HEK293 (cell line): Measurements from ENCODE around the gene PIK3R1.
A peak's percentile ranks its signal among the peaks of the same experiment; 100 is the strongest.

Experiments used
- CTCF ChIA-PET: fragments of 350-600 bp; formaldehyde crosslinking; extraction: SDS; loops from one replicate; lab custom pipeline; 2021; ENCODE audit warnings: antibody characterized with exemption; lab: Yijun Ruan, JAX
- POLR2A ChIA-PET: fragments of 300-600 bp; formaldehyde crosslinking; extraction: SDS; loops from one replicate; lab custom pipeline; 2020; ENCODE audit warnings: antibody characterized with exemption, inconsistent platforms; lab: Yijun Ruan, JAX
- H3K27ac ChIP-seq: fragments of 200-500 bp; sonication (Bioruptor generic); 2 replicates; pipeline ENCODE4 v1.5.1; 2014; ENCODE audit warnings: low read depth, low read length, control low read depth, inconsistent platforms; ENCODE audit errors: extremely low read depth
- H3K36me3 ChIP-seq, 2 experiments: fragments of 200-500 bp in 1 of 2; sonication (Bioruptor generic) in 1 of 2; 1 replicate in 1 of 2; 2 replicates in 1 of 2; pipeline ENCODE4 v1.5.1; 2014 to 2017; ENCODE audit warnings: inconsistent platforms in 2 of 2, low read length in 2 of 2; ENCODE audit not compliant: control insufficient read depth in 2 of 2, insufficient read depth in 1 of 2
- H3K4me1 ChIP-seq: fragments of 200-500 bp; sonication (Bioruptor generic); 2 replicates; pipeline ENCODE4 v1.5.1; 2014; ENCODE audit warnings: mild to moderate bottlenecking, low read length, inconsistent platforms; ENCODE audit not compliant: control insufficient read depth, insufficient read depth
- H3K4me3 ChIP-seq: 2 replicates; pipeline ENCODE4 v1.5.1; 2011; ENCODE audit warnings: low read depth, mild to moderate bottlenecking, control low read depth, low read length, moderate library complexity
- H3K9me3 ChIP-seq: fragments of 200-500 bp; sonication (Bioruptor generic); 2 replicates; pipeline ENCODE4 v1.5.1; 2014; ENCODE audit warnings: low read depth, low read length, inconsistent platforms; ENCODE audit not compliant: control insufficient read depth, insufficient read depth
- BCL11A ChIP-seq: fragments of 450-650 bp; formaldehyde crosslinking; IDR thresholded peaks from 2 replicates; pipeline ENCODE4 v1.5.1; 2016; ENCODE audit warnings: low read depth, missing biosample characterization, missing genetic modification characterization
- FEZF1 ChIP-seq: fragments of 450-650 bp; formaldehyde crosslinking; IDR thresholded peaks from 2 replicates; pipeline ENCODE4 v1.5.1; 2016; ENCODE audit warnings: missing biosample characterization, missing genetic modification characterization
- GFI1B ChIP-seq: fragments of 450-650 bp; formaldehyde crosslinking; IDR thresholded peaks from 2 replicates; pipeline ENCODE4 v1.5.1; 2016; ENCODE audit warnings: missing biosample characterization, missing genetic modification characterization
- GLIS2 ChIP-seq: fragments of 450-650 bp; formaldehyde crosslinking; IDR thresholded peaks from 2 replicates; pipeline ENCODE4 v1.5.1; 2016; ENCODE audit warnings: missing biosample characterization, missing genetic modification characterization
- HOXD13 ChIP-seq: sonication (generic); formaldehyde crosslinking; IDR thresholded peaks from 2 replicates; pipeline ENCODE4 v1.8.0; 2022; ENCODE audit warnings: missing genetic modification reagents, borderline replicate concordance
- IKZF3 ChIP-seq: fragments of 450-650 bp; IDR thresholded peaks from 2 replicates; pipeline ENCODE4 v1.5.0; 2018; ENCODE audit warnings: missing biosample characterization, mild to moderate bottlenecking, missing genetic modification characterization, moderate library complexity
- KLF1 ChIP-seq: fragments of 450-650 bp; formaldehyde crosslinking; IDR thresholded peaks from 2 replicates; pipeline ENCODE4 v1.5.1; 2016; ENCODE audit warnings: missing biosample characterization, missing genetic modification characterization
- OSR2 ChIP-seq: fragments of 450-650 bp; formaldehyde crosslinking; IDR thresholded peaks from 2 replicates; pipeline ENCODE4 v1.5.1; 2016; ENCODE audit warnings: missing biosample characterization, missing genetic modification characterization
- PRDM1 ChIP-seq: fragments of 450-650 bp; formaldehyde crosslinking; IDR thresholded peaks from 2 replicates; pipeline ENCODE4; 2016; ENCODE audit warnings: missing biosample characterization, missing genetic modification characterization
- SP7 ChIP-seq: fragments of 450-650 bp; formaldehyde crosslinking; IDR thresholded peaks from 2 replicates; pipeline ENCODE4 v1.5.1; 2016; ENCODE audit warnings: missing biosample characterization, missing genetic modification characterization
- ZBTB21 ChIP-seq: fragments of 450-650 bp; formaldehyde crosslinking; IDR thresholded peaks from 2 replicates; pipeline ENCODE4 v1.5.1; 2017; ENCODE audit warnings: missing biosample characterization, missing genetic modification characterization
- ZNF18 ChIP-seq: fragments of 450-650 bp; formaldehyde crosslinking; IDR thresholded peaks from 2 replicates; pipeline ENCODE4 v1.5.1; 2016; ENCODE audit warnings: missing biosample characterization, missing genetic modification characterization
- ZNF202 ChIP-seq: fragments of 450-650 bp; formaldehyde crosslinking; IDR thresholded peaks from 2 replicates; pipeline ENCODE4 v1.5.1; 2016; ENCODE audit warnings: missing biosample characterization, missing genetic modification characterization, borderline replicate concordance
- ZNF23 ChIP-seq: fragments of 450-650 bp; formaldehyde crosslinking; IDR thresholded peaks from 2 replicates; pipeline ENCODE4 v1.5.1; 2016; ENCODE audit warnings: missing biosample characterization, missing genetic modification characterization, borderline replicate concordance
- ZNF24 ChIP-seq: fragments of 450-650 bp; formaldehyde crosslinking; IDR thresholded peaks from 2 replicates; pipeline ENCODE4 v1.5.1; 2016; ENCODE audit warnings: missing biosample characterization, missing genetic modification characterization
- ZNF266 ChIP-seq: fragments of 450-650 bp; formaldehyde crosslinking; IDR thresholded peaks from 2 replicates; pipeline ENCODE4 v1.5.1; 2016; ENCODE audit warnings: missing biosample characterization, missing genetic modification characterization, low read depth
- ZNF324 ChIP-seq: fragments of 450-650 bp; formaldehyde crosslinking; IDR thresholded peaks from 2 replicates; pipeline ENCODE4 v1.5.1; 2016; ENCODE audit warnings: missing biosample characterization, missing genetic modification characterization
- ZNF366 ChIP-seq: fragments of 450-650 bp; formaldehyde crosslinking; conservative IDR thresholded peaks from 2 replicates; pipeline ENCODE4 v1.5.1; 2016; ENCODE audit warnings: missing biosample characterization, missing genetic modification characterization
- ZNF488 ChIP-seq: fragments of 450-650 bp; formaldehyde crosslinking; IDR thresholded peaks from 2 replicates; pipeline ENCODE4 v1.5.1; 2016; ENCODE audit warnings: missing biosample characterization, missing genetic modification characterization
- ZNF621 ChIP-seq: fragments of 450-650 bp; formaldehyde crosslinking; IDR thresholded peaks from 2 replicates; pipeline ENCODE4 v1.5.1; 2017; ENCODE audit warnings: missing biosample characterization, missing genetic modification characterization
- ZNF624 ChIP-seq: fragments of 450-650 bp; formaldehyde crosslinking; IDR thresholded peaks from 2 replicates; pipeline ENCODE4 v1.5.1; 2017; ENCODE audit warnings: missing biosample characterization, missing genetic modification characterization
- ZNF629 ChIP-seq: fragments of 450-650 bp; formaldehyde crosslinking; IDR thresholded peaks from 2 replicates; pipeline ENCODE4 v1.5.1; 2017; ENCODE audit warnings: missing biosample characterization, missing genetic modification characterization
- ZNF660 ChIP-seq: fragments of 450-650 bp; IDR thresholded peaks from 2 replicates; pipeline ENCODE4 v1.5.1; 2018; ENCODE audit warnings: missing biosample characterization, mild to moderate bottlenecking, missing genetic modification characterization
- TF ChIP-seq, protein P1 (sequence below): IDR thresholded peaks from 2 replicates; pipeline ENCODE4 v1.6.1; 2011; ENCODE audit warnings: mild to moderate bottlenecking, low read depth, low read length, borderline replicate concordance

PIK3R1 gene

GRCh38 chr5:68240202-68240601, 24.6 kb downstream of the PIK3R1 start (continued):
- no peak for TF ChIP-seq ZNF24 (tag by site-specific recombination)
- TF ChIP-seq, protein P1, sequence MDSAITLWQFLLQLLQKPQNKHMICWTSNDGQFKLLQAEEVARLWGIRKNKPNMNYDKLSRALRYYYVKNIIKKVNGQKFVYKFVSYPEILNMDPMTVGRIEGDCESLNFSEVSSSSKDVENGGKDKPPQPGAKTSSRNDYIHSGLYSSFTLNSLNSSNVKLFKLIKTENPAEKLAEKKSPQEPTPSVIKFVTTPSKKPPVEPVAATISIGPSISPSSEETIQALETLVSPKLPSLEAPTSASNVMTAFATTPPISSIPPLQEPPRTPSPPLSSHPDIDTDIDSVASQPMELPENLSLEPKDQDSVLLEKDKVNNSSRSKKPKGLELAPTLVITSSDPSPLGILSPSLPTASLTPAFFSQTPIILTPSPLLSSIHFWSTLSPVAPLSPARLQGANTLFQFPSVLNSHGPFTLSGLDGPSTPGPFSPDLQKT = no peak
- no peak for TF ChIP-seq IKZF3 (tag by site-specific recombination)
- TF ChIP-seq GFI1B (tag by site-specific recombination) = no peak
- no peak for TF ChIP-seq ZNF202 (tag by site-specific recombination)
- no peak for TF ChIP-seq GLIS2 (tag by site-specific recombination)
- TF ChIP-seq ZBTB21 (tag by site-specific recombination) = no peak
- no peak for TF ChIP-seq ZNF266
- no peak for TF ChIP-seq OSR2 (tag by site-specific recombination)
- TF ChIP-seq BCL11A (tag by site-specific recombination) = no peak
- TF ChIP-seq ZNF621 (tag by site-specific recombination) = no peak
- no peak for TF ChIP-seq ZNF629 (tag by site-specific recombination)
- peak; percentile 23; the same call in 1 of the 2 replicates for TF ChIP-seq PRDM1 (tag by site-specific recombination)
- TF ChIP-seq ZNF660 = no peak
- TF ChIP-seq KLF1 = no peak
- TF ChIP-seq ZNF324 (tag by site-specific recombination) = no peak
- TF ChIP-seq FEZF1 (tag by site-specific recombination) = peak; percentile 49
- TF ChIP-seq ZNF488 = no peak
- TF ChIP-seq ZNF624 (tag by site-specific recombination) = no peak
- TF ChIP-seq HOXD13 (CRISPR knock-in tag) = no peak
- TF ChIP-seq ZNF18 (tag by site-specific recombination) = no peak

DNA sequence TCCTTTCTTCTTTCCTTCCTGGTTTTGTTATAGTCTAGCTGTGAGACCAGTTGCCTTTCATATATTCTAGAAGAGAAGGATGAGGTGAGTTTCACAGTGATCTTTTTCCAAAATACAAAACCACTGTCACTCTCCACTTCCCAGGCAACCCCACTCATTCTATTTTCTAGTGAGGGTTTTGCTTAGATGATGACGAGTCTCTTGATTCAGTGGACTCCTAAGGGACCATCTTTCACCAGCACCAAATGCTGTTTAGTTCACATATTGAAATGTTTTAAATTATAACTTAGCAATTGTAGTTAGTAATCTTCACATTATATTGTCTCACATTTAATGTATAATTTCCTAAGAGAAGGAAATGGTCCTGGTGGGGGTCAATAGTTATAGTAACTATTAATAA, 25.2 kb downstream of the PIK3R1 start:
- TF ChIP-seq ZNF366 (0 out of 2 replicates have a peak, but pooled peaks have one; percentile 1), SP7 (no peak)
- CTCF ChIA-PET = interaction anchor here (1.7 kb wide), 1 partner anchor 13 kb away, joined by 5 read pairs; no protein-coding TSS in a partner anchor
- H3K9me3 ChIP-seq = no peaks in the 10 kb centered on the region
- H3K27ac ChIP-seq = no peak overlapping the region
- H3K4me3 ChIP-seq = no peak overlapping the region
- POLR2A ChIA-PET = interaction anchor here (2.8 kb wide), 1 partner anchor 24 kb away, joined by 18 read pairs; the partner anchor contains the start of gene PIK3R1
- H3K4me1 ChIP-seq = peaks cover 29% of the 10 kb centered on the region
- no peaks in the 10 kb centered on the region for H3K36me3 ChIP-seq

- TF ChIP-seq ZNF23 (tag by site-specific recombination) (no peak), SP7 (peak; percentile 65)
- ChIA-PET POLR2A (interaction anchor here (1.2 kb wide), 1 partner anchor 27 kb away, joined by 3 read pairs; the partner anchor contains the start of gene PIK3R1), CTCF (interaction anchor here (2.6 kb wide), 1 partner anchor 10 kb away, joined by 8 read pairs; no protein-coding TSS in a partner anchor)
- Histone ChIP-seq H3K9me3 (no peaks in the 10 kb centered on the region), H3K4me3 (no peak overlapping the region), H3K4me1 (peaks cover 22% of the 10 kb centered on the region), H3K27ac (no peak overlapping the region), H3K36me3 (no peaks in the 10 kb centered on the region; a peak in 1 of 3 replicates)
Measured at GRCh38 chr5:68242743-68243142, 27.2 kb downstream of the PIK3R1 start.
